ENCODE data around the gene SH3RF2. TPM values are rescaled to one million over a fixed set of nuclear protein-coding genes. Genes with fewer than 3 reads are reported as not detected.

SH3RF2 gene
- total and polyA plus RNA-seq, 9 of the 15 experiments (the other 6 are each of a cell fraction or from before 2014, with no cell fraction given) = 0.05 TPM; not detected in 8

- no TSS peak for BruUV-seq (replicated peaks)
- Histone ChIP-seq H3K27me3 (ENCODE audit: control insufficient read depth in 2 of 2, insufficient read depth in 2 of 2, low read length in 2 of 2) (peaks cover 5 to 9% of the 10 kb centered on the region in 2 experiments; a peak in 2 of 5 replicates), H3K9me1 (ENCODE audit: control insufficient read depth, insufficient read depth, low read length) (no peaks in the 10 kb centered on the region), H3K4me1 (replicated peaks in 1 of 2; ENCODE audit: control insufficient read depth in 2 of 2, insufficient read depth in 2 of 2, low read length in 2 of 2) (no peaks in the 10 kb centered on the region), H3K9ac (ENCODE audit: insufficient read depth in 1 of 2, low read depth in 2 of 2, low read length in 2 of 2) (no peak overlapping the region), H3K9me3 (replicated peaks; ENCODE audit: control insufficient read depth, insufficient read depth, low read depth, low read length) (no peaks in the 10 kb centered on the region), H3K36me3 (ENCODE audit: control insufficient read depth, insufficient read depth, low read length) (no peaks in the 10 kb centered on the region), H3K79me2 (ENCODE audit: control insufficient read depth, insufficient read depth, low read length) (no peaks in the 10 kb centered on the region), H3K4me2 (ENCODE audit: insufficient read depth, low read length) (no peak overlapping the region), H3K27ac (ENCODE audit: extremely low read depth, low read depth, low read length) (no peak overlapping the region), H2AFZ (ENCODE audit: low read depth, low read length) (no peak overlapping the region), H4K20me1 (replicated peaks; ENCODE audit: control insufficient read depth, insufficient read depth, low read length) (no peaks in the 10 kb centered on the region), H3K4me3 (no peak overlapping the region)
- in situ Hi-C loops (cut with MboI) = no loop called here
- ChIA-PET POLR2A (no interaction called here), CTCF (ENCODE audit: low intra/inter-chr PET ratio) (no interaction called here)
- FAIRE-seq (no peak), DNase-seq (ENCODE audit: extremely low read depth in 1 of 4, low spot score in 3 of 4) (no peak), ATAC-seq (no peak)
- intact Hi-C loops (cut with micrococcal nuclease) = no loop called here
- WGBS (ENCODE audit: insufficient coverage, low coverage, missing lambda C conversion rate) = 0% methylated on average over 3 of the region's 3 CpGs
- TF ChIP-seq ID3 (CRISPR knock-in tag; IDR thresholded peaks at IDR 0.05) = no peak
- no peak for TF ChIP-seq ID3 (tag; IDR thresholded peaks at IDR 0.05)
- TF ChIP-seq HMGN3 (IDR thresholded peaks at IDR 0.05; ENCODE audit: borderline replicate concordance, extremely low read depth, insufficient read length, low read depth, low read length) = no peak
- no peak for TF ChIP-seq NFIC (IDR thresholded peaks at IDR 0.05)
- TF ChIP-seq KHSRP (IDR thresholded peaks at IDR 0.05) = no peak
- no peak for TF ChIP-seq SMARCB1 (IDR thresholded peaks at IDR 0.05; ENCODE audit: insufficient read length, low read depth)
- TF ChIP-seq ZNF277 (CRISPR knock-in tag; IDR thresholded peaks at IDR 0.05; ENCODE audit: borderline replicate concordance) = no peak
- TF ChIP-seq RAD21 (CRISPR knock-in tag; conservative IDR thresholded peaks at IDR 0.05 in 1 of 2, IDR thresholded peaks at IDR 0.05 in 1 of 2) = no peak
- no peak for TF ChIP-seq ATF6 (CRISPR knock-in tag; IDR thresholded peaks at IDR 0.05)
- no peak for TF ChIP-seq HOXB6 (CRISPR knock-in tag; IDR thresholded peaks at IDR 0.05; ENCODE audit: borderline replicate concordance)
- no peak for TF ChIP-seq ZNF699 (CRISPR knock-in tag; IDR thresholded peaks at IDR 0.05; ENCODE audit: insufficient replicate concordance)
- TF ChIP-seq GTF3C2 (IDR thresholded peaks at IDR 0.05; ENCODE audit: borderline replicate concordance, extremely low read depth, insufficient read length) = no peak
- no peak for TF ChIP-seq HNRNPH1 (optimal IDR thresholded peaks at IDR 0.05; ENCODE audit: low read depth, low read length)
- TF ChIP-seq GATAD2A (IDR thresholded peaks at IDR 0.05) = no peak
- no peak for TF ChIP-seq STAG1 (CRISPR knock-in tag; IDR thresholded peaks at IDR 0.05; ENCODE audit: borderline replicate concordance)
- no peak for TF ChIP-seq KLF13 (tag; IDR thresholded peaks at IDR 0.05; ENCODE audit: borderline replicate concordance, low read depth)
Measured at GRCh38 chr5:145944328-145944727, 8.0 kb downstream of the SH3RF2 start.

Measured in K562 (cell line).